WTC11 (cell line): Measurements from ENCODE around the gene CRYGN. TPM values are rescaled to one million over a fixed set of nuclear protein-coding genes. Genes with fewer than 3 reads are reported as not detected.

Experiments used
- ATAC-seq: fragments of 200-7000 bp; cut with Tn5 transposase; 2 replicates; pipeline ENCODE4 v1.10.0; 2021; ENCODE audit warnings: mild to moderate bottlenecking, moderate library complexity
- CTCF ChIA-PET: fragments of 300-600 bp; sonication (Branson Sonifier 250); formaldehyde crosslinking; loops from one replicate; lab custom pipeline; 2021; ENCODE audit warnings: antibody characterized with exemption; lab: Charles Lee
- POLR2A ChIA-PET: fragments of 350-600 bp; sonication (Branson Sonifier 250); formaldehyde crosslinking; loops from one replicate; lab custom pipeline; 2021; ENCODE audit warnings: antibody characterized with exemption; lab: Charles Lee
- DNase-seq: peaks from one replicate; pipeline ENCODE4 v3.0.0; 2021; ENCODE audit warnings: low spot score
- H3K27ac Mint-ChIP-seq: 2 replicates; pipeline ENCODE4 v1.8.0; 2021; ENCODE audit warnings: mixed read lengths
- H3K27me3 Mint-ChIP-seq: 2 replicates; pipeline ENCODE4 v1.8.0; 2021; ENCODE audit warnings: low read depth, mild to moderate bottlenecking, moderate library complexity, mixed read lengths
- H3K36me3 Mint-ChIP-seq: 2 replicates; pipeline ENCODE4 v1.8.0; 2021; ENCODE audit warnings: mixed read lengths
- H3K4me1 Mint-ChIP-seq: 2 replicates; pipeline ENCODE4 v1.8.0; 2022; ENCODE audit warnings: mixed read lengths
- H3K4me3 Mint-ChIP-seq: 2 replicates; pipeline ENCODE4 v1.8.0; 2021; ENCODE audit warnings: mild to moderate bottlenecking, moderate library complexity, mixed read lengths
- H3K9me3 Mint-ChIP-seq: 2 replicates; pipeline ENCODE4 v1.8.0; 2021; ENCODE audit warnings: mixed read lengths
- E2F4 ChIP-seq: sonication (generic); formaldehyde crosslinking; IDR thresholded peaks from 2 replicates; pipeline ENCODE4 v1.8.1; 2022; ENCODE audit warnings: low read depth, mild to moderate bottlenecking, moderate library complexity, missing genetic modification reagents, borderline replicate concordance
- MAX ChIP-seq: sonication (generic); formaldehyde crosslinking; IDR thresholded peaks from 2 replicates; pipeline ENCODE4 v1.8.0; 2022; ENCODE audit warnings: mild to moderate bottlenecking, missing genetic modification reagents
- SMAD4 ChIP-seq: sonication (generic); formaldehyde crosslinking; IDR thresholded peaks from 2 replicates; pipeline ENCODE4 v1.8.0; 2022; ENCODE audit warnings: mild to moderate bottlenecking, missing genetic modification reagents
- TEAD1 ChIP-seq: sonication (generic); formaldehyde crosslinking; IDR thresholded peaks from 2 replicates; pipeline ENCODE4 v1.8.0; 2022; ENCODE audit warnings: mild to moderate bottlenecking, missing genetic modification reagents
- TP53 ChIP-seq: sonication (generic); formaldehyde crosslinking; IDR thresholded peaks from 2 replicates; pipeline ENCODE4 v1.8.1; 2023; ENCODE audit warnings: mild to moderate bottlenecking, missing genetic modification reagents
- total RNA-seq: library from RNA; stranded (reverse); gene quantifications from 3 replicates; pipeline ENCODE4 v1.2.3, GENCODE V29; 2021
- TF ChIP-seq, protein P1 (sequence below): sonication (generic); formaldehyde crosslinking; IDR thresholded peaks from 2 replicates; pipeline ENCODE4 v1.8.1; 2023; ENCODE audit warnings: mild to moderate bottlenecking, missing genetic modification reagents, moderate library complexity
- TF ChIP-seq, protein P2 (sequence below): sonication (generic); formaldehyde crosslinking; IDR thresholded peaks from 2 replicates; pipeline ENCODE4 v1.8.1; 2022; ENCODE audit warnings: low read depth, missing genetic modification reagents, borderline replicate concordance
- TF ChIP-seq, protein P3 (sequence below): fragments of 250-450 bp; sonication (Bioruptor Pico); conservative IDR thresholded peaks from 2 replicates; pipeline ENCODE4 v1.9.0; 2021; ENCODE audit warnings: mild to moderate bottlenecking
- TF ChIP-seq, protein P4 (sequence below): sonication (generic); formaldehyde crosslinking; IDR thresholded peaks from 2 replicates; pipeline ENCODE4 v1.8.0; 2023; ENCODE audit warnings: missing genetic modification reagents, mild to moderate bottlenecking, borderline replicate concordance
- TF ChIP-seq, protein P5 (sequence below): sonication (generic); formaldehyde crosslinking; IDR thresholded peaks from 2 replicates; pipeline ENCODE4 v1.8.1; 2023; ENCODE audit warnings: mild to moderate bottlenecking, missing genetic modification reagents

CRYGN gene
- total RNA-seq, 1 experiment from 2014 or later: 1.5 TPM

DNA sequence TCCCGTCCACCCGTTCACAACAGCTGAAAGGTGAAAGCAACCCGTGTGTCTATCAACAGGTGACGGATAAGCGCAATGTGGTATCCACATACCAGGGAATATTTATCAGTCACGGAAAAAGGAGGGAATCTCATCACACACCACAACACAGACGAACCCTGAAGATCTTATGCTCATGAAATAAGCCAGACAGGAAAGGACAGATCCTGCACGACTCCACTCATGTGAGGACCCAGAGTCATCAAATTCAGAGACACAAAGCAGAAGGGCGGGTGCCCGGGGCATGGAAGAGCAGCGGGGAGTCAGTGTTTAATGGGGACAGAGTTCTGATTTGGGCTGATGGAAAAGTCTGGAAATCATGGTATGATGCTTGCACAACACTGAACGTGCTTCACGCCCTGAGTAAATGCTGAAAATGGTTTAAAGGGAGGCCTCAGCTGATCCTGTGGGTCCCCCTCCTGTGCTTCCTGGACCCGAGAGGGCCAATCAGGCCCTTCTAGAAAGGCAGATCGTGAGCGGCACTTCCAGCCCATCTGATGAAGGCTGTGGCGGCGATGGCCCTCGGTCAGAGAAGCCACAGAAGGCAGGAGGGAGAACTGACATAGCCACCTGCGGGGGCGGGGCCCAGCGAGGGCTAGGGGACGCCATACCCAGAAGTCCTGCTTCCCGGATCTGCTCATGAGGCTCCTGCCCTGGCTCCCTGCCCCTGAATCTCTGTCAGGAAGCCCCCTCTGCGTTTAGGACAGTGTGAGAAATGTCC, 49.2 kb downstream of the CRYGN start:
- no peaks in the 10 kb centered on the region for H3K36me3 Mint-ChIP-seq
- ChIA-PET POLR2A (no interaction called here), CTCF (interaction anchor here (1.2 kb wide), 1 partner anchor 57 kb away, joined by 3 read pairs; no protein-coding TSS in a partner anchor)
- ATAC-seq (peak; percentile 10; the same call in 1 of the 2 replicates), DNase-seq (no peak)
- H3K4me3 Mint-ChIP-seq: no peak overlapping the region
- H3K4me1 Mint-ChIP-seq: peaks cover 9% of the 10 kb centered on the region
- H3K27me3 Mint-ChIP-seq: no peaks in the 10 kb centered on the region
- H3K9me3 Mint-ChIP-seq: no peaks in the 10 kb centered on the region
- peak overlapping the region; percentile 19 for H3K27ac Mint-ChIP-seq
- TF ChIP-seq, protein P1, sequence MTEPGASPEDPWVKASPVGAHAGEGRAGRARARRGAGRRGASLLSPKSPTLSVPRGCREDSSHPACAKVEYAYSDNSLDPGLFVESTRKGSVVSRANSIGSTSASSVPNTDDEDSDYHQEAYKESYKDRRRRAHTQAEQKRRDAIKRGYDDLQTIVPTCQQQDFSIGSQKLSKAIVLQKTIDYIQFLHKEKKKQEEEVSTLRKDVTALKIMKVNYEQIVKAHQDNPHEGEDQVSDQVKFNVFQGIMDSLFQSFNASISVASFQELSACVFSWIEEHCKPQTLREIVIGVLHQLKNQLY (CRISPR knock-in tag): no peak
- no peak for TF ChIP-seq SMAD4 (CRISPR knock-in tag)
- TF ChIP-seq TEAD1 (CRISPR knock-in tag): no peak
- no peak for TF ChIP-seq MAX (CRISPR knock-in tag)
- no peak for TF ChIP-seq TP53 (CRISPR knock-in tag)
- TF ChIP-seq, protein P2, sequence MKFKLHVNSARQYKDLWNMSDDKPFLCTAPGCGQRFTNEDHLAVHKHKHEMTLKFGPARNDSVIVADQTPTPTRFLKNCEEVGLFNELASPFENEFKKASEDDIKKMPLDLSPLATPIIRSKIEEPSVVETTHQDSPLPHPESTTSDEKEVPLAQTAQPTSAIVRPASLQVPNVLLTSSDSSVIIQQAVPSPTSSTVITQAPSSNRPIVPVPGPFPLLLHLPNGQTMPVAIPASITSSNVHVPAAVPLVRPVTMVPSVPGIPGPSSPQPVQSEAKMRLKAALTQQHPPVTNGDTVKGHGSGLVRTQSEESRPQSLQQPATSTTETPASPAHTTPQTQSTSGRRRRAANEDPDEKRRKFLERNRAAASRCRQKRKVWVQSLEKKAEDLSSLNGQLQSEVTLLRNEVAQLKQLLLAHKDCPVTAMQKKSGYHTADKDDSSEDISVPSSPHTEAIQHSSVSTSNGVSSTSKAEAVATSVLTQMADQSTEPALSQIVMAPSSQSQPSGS (CRISPR knock-in tag): no peak
- TF ChIP-seq, protein P3, sequence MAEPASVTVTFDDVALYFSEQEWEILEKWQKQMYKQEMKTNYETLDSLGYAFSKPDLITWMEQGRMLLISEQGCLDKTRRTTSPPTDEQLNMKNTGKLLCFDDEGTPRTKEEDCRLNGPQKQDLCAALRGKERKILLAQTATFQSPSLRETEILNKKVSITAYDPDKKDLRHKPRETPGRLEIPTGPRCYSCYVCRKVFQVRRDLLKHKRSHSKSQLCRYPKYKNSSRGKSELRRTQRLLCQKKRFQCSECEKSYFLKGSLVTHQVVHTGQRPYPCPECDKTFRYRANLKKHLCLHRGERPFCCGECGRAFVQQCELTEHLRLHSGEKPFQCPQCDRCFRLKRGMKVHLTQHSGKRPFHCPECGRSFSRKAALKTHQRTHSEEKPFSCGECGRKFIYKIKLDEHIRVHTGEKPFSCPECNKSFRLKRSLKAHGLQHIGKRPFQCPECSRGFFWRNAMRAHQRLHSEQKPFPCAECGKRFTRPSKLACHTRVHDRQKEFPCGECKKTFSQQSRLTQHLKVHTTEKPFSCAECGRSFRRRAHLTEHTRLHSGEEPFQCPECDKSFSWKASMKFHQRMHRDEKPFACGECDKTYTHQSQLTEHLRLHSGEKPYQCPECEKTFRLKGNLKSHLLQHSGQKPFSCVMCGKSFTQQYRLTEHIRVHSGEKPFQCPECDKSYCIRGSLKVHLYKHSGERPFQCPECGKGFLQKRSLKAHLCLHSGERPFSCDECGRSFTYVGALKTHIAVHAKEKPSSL (CRISPR knock-in tag): no peak
- TF ChIP-seq, protein P4, sequence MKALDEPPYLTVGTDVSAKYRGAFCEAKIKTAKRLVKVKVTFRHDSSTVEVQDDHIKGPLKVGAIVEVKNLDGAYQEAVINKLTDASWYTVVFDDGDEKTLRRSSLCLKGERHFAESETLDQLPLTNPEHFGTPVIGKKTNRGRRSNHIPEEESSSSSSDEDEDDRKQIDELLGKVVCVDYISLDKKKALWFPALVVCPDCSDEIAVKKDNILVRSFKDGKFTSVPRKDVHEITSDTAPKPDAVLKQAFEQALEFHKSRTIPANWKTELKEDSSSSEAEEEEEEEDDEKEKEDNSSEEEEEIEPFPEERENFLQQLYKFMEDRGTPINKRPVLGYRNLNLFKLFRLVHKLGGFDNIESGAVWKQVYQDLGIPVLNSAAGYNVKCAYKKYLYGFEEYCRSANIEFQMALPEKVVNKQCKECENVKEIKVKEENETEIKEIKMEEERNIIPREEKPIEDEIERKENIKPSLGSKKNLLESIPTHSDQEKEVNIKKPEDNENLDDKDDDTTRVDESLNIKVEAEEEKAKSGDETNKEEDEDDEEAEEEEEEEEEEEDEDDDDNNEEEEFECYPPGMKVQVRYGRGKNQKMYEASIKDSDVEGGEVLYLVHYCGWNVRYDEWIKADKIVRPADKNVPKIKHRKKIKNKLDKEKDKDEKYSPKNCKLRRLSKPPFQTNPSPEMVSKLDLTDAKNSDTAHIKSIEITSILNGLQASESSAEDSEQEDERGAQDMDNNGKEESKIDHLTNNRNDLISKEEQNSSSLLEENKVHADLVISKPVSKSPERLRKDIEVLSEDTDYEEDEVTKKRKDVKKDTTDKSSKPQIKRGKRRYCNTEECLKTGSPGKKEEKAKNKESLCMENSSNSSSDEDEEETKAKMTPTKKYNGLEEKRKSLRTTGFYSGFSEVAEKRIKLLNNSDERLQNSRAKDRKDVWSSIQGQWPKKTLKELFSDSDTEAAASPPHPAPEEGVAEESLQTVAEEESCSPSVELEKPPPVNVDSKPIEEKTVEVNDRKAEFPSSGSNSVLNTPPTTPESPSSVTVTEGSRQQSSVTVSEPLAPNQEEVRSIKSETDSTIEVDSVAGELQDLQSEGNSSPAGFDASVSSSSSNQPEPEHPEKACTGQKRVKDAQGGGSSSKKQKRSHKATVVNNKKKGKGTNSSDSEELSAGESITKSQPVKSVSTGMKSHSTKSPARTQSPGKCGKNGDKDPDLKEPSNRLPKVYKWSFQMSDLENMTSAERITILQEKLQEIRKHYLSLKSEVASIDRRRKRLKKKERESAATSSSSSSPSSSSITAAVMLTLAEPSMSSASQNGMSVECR (CRISPR knock-in tag): no peak
- TF ChIP-seq E2F4 (CRISPR knock-in tag): no peak
- TF ChIP-seq, protein P5, sequence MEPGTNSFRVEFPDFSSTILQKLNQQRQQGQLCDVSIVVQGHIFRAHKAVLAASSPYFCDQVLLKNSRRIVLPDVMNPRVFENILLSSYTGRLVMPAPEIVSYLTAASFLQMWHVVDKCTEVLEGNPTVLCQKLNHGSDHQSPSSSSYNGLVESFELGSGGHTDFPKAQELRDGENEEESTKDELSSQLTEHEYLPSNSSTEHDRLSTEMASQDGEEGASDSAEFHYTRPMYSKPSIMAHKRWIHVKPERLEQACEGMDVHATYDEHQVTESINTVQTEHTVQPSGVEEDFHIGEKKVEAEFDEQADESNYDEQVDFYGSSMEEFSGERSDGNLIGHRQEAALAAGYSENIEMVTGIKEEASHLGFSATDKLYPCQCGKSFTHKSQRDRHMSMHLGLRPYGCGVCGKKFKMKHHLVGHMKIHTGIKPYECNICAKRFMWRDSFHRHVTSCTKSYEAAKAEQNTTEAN (CRISPR knock-in tag): no peak
- TF ChIP-seq, all 79 proteins: peak for 0
